HepG2 (cell line): ENCODE data around the gene SOBP. TPM values are rescaled to one million over a fixed set of nuclear protein-coding genes. Genes with fewer than 3 reads are reported as not detected.

ENCODE experiments used
- CREM ChIP-seq, 2 experiments: sonication (generic) in 1 of 2; formaldehyde crosslinking in 1 of 2; IDR thresholded peaks; 2 replicates each; pipeline versions ENCODE4 v1.4.0 to v1.6.1; 2016 to 2020; ENCODE audit warnings: antibody characterized with exemption in 1 of 2, mild to moderate bottlenecking in 1 of 2, missing genetic modification reagents in 1 of 2
- EEA1 ChIP-seq: sonication (generic); formaldehyde crosslinking; IDR thresholded peaks from 2 replicates; pipeline ENCODE4 v1.5.1; 2020; ENCODE audit warnings: mild to moderate bottlenecking, missing genetic modification reagents, borderline replicate concordance
- HCFC1 ChIP-seq: fragments of 150-350 bp; IDR thresholded peaks from 2 replicates; pipeline ENCODE4 v1.6.1; 2014; ENCODE audit warnings: low read depth, low read length
- MATR3 ChIP-seq: sonication (generic); formaldehyde crosslinking; IDR thresholded peaks from 2 replicates; pipeline ENCODE4 v1.4.0; 2020; ENCODE audit warnings: missing genetic modification reagents
- PAX8 ChIP-seq: sonication (generic); formaldehyde crosslinking; IDR thresholded peaks from 2 replicates; pipeline ENCODE4 v1.8.0; 2022; ENCODE audit warnings: mild to moderate bottlenecking, missing genetic modification reagents, borderline replicate concordance
- PCBP1 ChIP-seq: fragments of 200-400 bp; formaldehyde crosslinking; IDR thresholded peaks from 2 replicates; pipeline ENCODE4 v1.6.1; 2017; ENCODE audit warnings: mild to moderate bottlenecking, low read depth, low read length, borderline replicate concordance
- PHF21A ChIP-seq: sonication (generic); formaldehyde crosslinking; IDR thresholded peaks from 2 replicates; pipeline ENCODE4 v1.5.0; 2020; ENCODE audit warnings: mild to moderate bottlenecking, missing genetic modification reagents
- RORA ChIP-seq: sonication (generic); formaldehyde crosslinking; IDR thresholded peaks from 2 replicates; pipeline ENCODE4 v1.5.0; 2020; ENCODE audit warnings: mild to moderate bottlenecking, missing genetic modification reagents, moderate library complexity
- SOX5 ChIP-seq: IDR thresholded peaks from 2 replicates; pipeline ENCODE4 v1.6.1; 2016; ENCODE audit warnings: borderline replicate concordance
- TMF1 ChIP-seq: sonication (generic); formaldehyde crosslinking; IDR thresholded peaks from 2 replicates; pipeline ENCODE4 v1.8.1; 2022; ENCODE audit warnings: low read depth, missing genetic modification reagents
- ZNF496 ChIP-seq: sonication (generic); formaldehyde crosslinking; IDR thresholded peaks from 2 replicates; pipeline ENCODE4 v1.8.1; 2023; ENCODE audit warnings: mild to moderate bottlenecking, moderate library complexity, missing genetic modification reagents; ENCODE audit not compliant: insufficient replicate concordance
- ZNF569 ChIP-seq: sonication (generic); formaldehyde crosslinking; IDR thresholded peaks from 2 replicates; pipeline ENCODE4 v1.5.0; 2020; ENCODE audit warnings: mild to moderate bottlenecking, missing genetic modification reagents, moderate library complexity, borderline replicate concordance
- polyA plus RNA-seq, 8 experiments: library from polyadenylated mRNA; depleted of rRNA in 3 of 8; stranded (reverse) in 7 of 8; unstranded in 1 of 8; fragments of >200 nt; fragmentation: Illumina TruSeq in 4 of 8; extraction: Trizol in 4 of 8; gene quantifications; 2 replicates each; pipeline versions ENCODE4 v1.2.1 to v1.2.3, GENCODE V29; 2011 to 2016; ENCODE audit warnings: low read depth in 4 of 8, missing spikeins in 1 of 8, mixed read lengths in 1 of 8; ENCODE audit not compliant: insufficient read depth in 1 of 8
- total RNA-seq, 5 experiments: library from RNA; depleted of rRNA; stranded (reverse); fragments of >200 nt; fragmentation: Illumina TruSeq; extraction: Trizol; gene quantifications; 2 replicates each; pipeline ENCODE4 v1.2.3, GENCODE V29; 2016; ENCODE audit warnings: low read depth in 1 of 5
- TF ChIP-seq, protein P1 (sequence below): sonication (generic); formaldehyde crosslinking; conservative IDR thresholded peaks from 2 replicates; pipeline ENCODE4 v1.8.0; 2022; ENCODE audit warnings: missing genetic modification reagents
- TF ChIP-seq, protein P2 (sequence below): sonication (generic); formaldehyde crosslinking; IDR thresholded peaks from 2 replicates; pipeline ENCODE4 v1.4.0; 2020; ENCODE audit warnings: mild to moderate bottlenecking, low read depth, missing genetic modification reagents
- TF ChIP-seq, protein P3 (sequence below): sonication (generic); formaldehyde crosslinking; conservative IDR thresholded peaks from 2 replicates; pipeline ENCODE4 v1.8.0; 2022; ENCODE audit warnings: low read depth, missing genetic modification reagents
- TF ChIP-seq, protein P4 (sequence below): sonication (generic); formaldehyde crosslinking; IDR thresholded peaks from 2 replicates; pipeline ENCODE4 v1.4.0; 2020; ENCODE audit warnings: missing genetic modification reagents
- TF ChIP-seq, protein P5 (sequence below), 2 experiments: IDR thresholded peaks; 2 replicates each; pipeline ENCODE4 v1.6.1; 2011 to 2012; ENCODE audit warnings: low read length in 2 of 2, borderline replicate concordance in 1 of 2, low read depth in 1 of 2, mild to moderate bottlenecking in 1 of 2, moderate library complexity in 1 of 2

Gene SOBP
- total and polyA plus RNA-seq, 2 of the 13 experiments (the other 11 are each of a cell fraction or from before 2014, with no cell fraction given), result 1.5 to 6.9 TPM

DNA sequence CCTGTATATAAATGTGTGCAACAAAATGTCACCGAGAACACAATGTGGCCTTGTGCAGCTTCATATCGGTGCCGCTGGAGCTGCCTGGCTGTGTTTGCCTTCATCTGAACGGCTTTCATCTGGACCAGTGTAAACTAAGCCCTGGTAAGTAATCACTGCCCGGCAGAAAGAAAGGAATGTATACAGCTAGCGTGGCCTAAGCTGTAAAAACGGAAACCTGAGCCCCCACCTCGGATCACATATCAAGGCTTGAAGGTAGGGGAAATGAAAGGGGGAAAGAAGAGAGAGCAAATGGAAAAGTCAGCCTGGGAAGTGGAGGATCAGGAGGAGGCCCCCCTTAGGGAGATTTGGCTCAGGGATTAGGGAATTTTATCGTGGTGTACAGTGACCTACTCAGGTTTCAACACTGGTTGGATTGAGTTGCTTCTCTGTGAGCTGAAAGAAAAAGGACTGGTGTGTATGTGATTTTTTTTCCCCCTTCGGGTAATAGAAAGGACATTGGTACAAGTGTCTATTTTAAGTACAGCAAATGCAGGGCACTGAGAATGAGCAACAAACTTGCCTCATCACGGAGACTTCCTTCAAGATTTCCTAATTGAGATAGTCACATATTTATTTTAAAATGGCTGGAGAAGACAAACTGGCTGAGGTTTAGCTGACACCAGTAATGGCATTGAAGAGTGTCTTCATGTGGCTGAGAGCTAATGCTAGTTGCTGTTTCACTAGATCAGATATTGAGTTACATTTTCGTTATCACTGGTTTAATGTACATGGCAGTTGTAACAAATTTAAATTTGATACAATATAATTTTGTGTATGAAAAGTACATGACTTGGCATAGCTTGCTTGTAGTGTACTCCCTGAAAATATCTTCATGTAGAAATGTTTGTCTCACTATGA, 3.5 kb downstream of the SOBP start (continued):
- TF ChIP-seq, protein P1, sequence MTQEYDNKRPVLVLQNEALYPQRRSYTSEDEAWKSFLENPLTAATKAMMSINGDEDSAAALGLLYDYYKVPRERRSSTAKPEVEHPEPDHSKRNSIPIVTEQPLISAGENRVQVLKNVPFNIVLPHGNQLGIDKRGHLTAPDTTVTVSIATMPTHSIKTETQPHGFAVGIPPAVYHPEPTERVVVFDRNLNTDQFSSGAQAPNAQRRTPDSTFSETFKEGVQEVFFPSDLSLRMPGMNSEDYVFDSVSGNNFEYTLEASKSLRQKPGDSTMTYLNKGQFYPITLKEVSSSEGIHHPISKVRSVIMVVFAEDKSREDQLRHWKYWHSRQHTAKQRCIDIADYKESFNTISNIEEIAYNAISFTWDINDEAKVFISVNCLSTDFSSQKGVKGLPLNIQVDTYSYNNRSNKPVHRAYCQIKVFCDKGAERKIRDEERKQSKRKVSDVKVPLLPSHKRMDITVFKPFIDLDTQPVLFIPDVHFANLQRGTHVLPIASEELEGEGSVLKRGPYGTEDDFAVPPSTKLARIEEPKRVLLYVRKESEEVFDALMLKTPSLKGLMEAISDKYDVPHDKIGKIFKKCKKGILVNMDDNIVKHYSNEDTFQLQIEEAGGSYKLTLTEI (CRISPR knock-in tag), result no peak
- TF ChIP-seq, protein P2, sequence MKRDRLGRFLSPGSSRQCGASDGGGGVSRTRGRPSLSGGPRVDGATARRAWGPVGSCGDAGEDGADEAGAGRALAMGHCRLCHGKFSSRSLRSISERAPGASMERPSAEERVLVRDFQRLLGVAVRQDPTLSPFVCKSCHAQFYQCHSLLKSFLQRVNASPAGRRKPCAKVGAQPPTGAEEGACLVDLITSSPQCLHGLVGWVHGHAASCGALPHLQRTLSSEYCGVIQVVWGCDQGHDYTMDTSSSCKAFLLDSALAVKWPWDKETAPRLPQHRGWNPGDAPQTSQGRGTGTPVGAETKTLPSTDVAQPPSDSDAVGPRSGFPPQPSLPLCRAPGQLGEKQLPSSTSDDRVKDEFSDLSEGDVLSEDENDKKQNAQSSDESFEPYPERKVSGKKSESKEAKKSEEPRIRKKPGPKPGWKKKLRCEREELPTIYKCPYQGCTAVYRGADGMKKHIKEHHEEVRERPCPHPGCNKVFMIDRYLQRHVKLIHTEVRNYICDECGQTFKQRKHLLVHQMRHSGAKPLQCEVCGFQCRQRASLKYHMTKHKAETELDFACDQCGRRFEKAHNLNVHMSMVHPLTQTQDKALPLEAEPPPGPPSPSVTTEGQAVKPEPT, result no peak
- peak; percentile 99 for TF ChIP-seq PHF21A (CRISPR knock-in tag)
- no peak for TF ChIP-seq TMF1 (CRISPR knock-in tag)
- no peak for TF ChIP-seq HCFC1
- no peak for TF ChIP-seq EEA1
- TF ChIP-seq SOX5 (CRISPR knock-in tag), result peak; percentile 85; the same call in 1 of the 2 replicates
- no peak for TF ChIP-seq PCBP1
- peak; percentile 80 for TF ChIP-seq CREM (IDR thresholded peaks at IDR 0.05)
- no peak for TF ChIP-seq CREM (CRISPR knock-in tag; IDR thresholded peaks at IDR 0.05)
- TF ChIP-seq ZNF496 (CRISPR knock-in tag), result no peak
- TF ChIP-seq, protein P3, sequence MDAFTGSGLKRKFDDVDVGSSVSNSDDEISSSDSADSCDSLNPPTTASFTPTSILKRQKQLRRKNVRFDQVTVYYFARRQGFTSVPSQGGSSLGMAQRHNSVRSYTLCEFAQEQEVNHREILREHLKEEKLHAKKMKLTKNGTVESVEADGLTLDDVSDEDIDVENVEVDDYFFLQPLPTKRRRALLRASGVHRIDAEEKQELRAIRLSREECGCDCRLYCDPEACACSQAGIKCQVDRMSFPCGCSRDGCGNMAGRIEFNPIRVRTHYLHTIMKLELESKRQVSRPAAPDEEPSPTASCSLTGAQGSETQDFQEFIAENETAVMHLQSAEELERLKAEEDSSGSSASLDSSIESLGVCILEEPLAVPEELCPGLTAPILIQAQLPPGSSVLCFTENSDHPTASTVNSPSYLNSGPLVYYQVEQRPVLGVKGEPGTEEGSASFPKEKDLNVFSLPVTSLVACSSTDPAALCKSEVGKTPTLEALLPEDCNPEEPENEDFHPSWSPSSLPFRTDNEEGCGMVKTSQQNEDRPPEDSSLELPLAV (CRISPR knock-in tag), result no peak
- TF ChIP-seq, protein P4, sequence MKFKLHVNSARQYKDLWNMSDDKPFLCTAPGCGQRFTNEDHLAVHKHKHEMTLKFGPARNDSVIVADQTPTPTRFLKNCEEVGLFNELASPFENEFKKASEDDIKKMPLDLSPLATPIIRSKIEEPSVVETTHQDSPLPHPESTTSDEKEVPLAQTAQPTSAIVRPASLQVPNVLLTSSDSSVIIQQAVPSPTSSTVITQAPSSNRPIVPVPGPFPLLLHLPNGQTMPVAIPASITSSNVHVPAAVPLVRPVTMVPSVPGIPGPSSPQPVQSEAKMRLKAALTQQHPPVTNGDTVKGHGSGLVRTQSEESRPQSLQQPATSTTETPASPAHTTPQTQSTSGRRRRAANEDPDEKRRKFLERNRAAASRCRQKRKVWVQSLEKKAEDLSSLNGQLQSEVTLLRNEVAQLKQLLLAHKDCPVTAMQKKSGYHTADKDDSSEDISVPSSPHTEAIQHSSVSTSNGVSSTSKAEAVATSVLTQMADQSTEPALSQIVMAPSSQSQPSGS (CRISPR knock-in tag), result no peak; the same call in 1 of the 2 replicates
- no peak for TF ChIP-seq PAX8 (CRISPR knock-in tag)
- no peak for TF ChIP-seq MATR3
- TF ChIP-seq RORA (CRISPR knock-in tag), result no peak
- no peak for TF ChIP-seq ZNF569 (CRISPR knock-in tag)
- TF ChIP-seq, protein P5, sequence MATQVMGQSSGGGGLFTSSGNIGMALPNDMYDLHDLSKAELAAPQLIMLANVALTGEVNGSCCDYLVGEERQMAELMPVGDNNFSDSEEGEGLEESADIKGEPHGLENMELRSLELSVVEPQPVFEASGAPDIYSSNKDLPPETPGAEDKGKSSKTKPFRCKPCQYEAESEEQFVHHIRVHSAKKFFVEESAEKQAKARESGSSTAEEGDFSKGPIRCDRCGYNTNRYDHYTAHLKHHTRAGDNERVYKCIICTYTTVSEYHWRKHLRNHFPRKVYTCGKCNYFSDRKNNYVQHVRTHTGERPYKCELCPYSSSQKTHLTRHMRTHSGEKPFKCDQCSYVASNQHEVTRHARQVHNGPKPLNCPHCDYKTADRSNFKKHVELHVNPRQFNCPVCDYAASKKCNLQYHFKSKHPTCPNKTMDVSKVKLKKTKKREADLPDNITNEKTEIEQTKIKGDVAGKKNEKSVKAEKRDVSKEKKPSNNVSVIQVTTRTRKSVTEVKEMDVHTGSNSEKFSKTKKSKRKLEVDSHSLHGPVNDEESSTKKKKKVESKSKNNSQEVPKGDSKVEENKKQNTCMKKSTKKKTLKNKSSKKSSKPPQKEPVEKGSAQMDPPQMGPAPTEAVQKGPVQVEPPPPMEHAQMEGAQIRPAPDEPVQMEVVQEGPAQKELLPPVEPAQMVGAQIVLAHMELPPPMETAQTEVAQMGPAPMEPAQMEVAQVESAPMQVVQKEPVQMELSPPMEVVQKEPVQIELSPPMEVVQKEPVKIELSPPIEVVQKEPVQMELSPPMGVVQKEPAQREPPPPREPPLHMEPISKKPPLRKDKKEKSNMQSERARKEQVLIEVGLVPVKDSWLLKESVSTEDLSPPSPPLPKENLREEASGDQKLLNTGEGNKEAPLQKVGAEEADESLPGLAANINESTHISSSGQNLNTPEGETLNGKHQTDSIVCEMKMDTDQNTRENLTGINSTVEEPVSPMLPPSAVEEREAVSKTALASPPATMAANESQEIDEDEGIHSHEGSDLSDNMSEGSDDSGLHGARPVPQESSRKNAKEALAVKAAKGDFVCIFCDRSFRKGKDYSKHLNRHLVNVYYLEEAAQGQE (IDR thresholded peaks at IDR 0.05; ENCODE audit: borderline replicate concordance in 1 of 2, low read depth in 1 of 2, low read length in 2 of 2), result peak in 1 of 2 experiments; percentile 10; a peak in 1 of 4 replicates
